Stimulated activated CD4-positive, alpha-beta T cell treated with anti-CD3 and anti-CD28 coated beads, Interleukin-1b, Interleukin-23, amount 100 ng/mL, for 1 hour (primary cell): ENCODE results near the gene KBTBD12.

ENCODE experiments used
- DNase-seq, 2 donors: peaks; one replicate each; pipeline ENCODE4 v3.0.0-alpha.2; 2020; ENCODE audit warnings: low read depth in 2 of 2

Gene KBTBD12

DNA sequence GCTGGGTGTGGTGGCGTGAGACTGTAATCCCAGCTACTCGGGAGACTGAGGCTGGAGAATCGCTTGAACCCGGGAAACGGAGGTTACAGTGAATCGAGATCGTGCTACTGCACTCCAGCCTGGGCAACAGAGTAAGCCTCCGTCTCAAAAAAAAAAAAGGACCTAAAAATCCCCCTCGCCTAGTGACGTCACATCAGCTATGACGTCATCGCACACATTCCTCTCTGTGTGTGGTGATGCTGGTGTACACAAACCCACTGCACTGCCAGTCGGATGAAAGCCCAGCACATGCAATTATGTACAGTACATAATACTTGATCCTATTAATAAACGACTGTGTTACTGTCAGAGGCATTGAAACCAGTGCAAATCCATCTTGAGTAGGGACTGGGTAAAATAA, 97.0 kb downstream of the KBTBD12 start:
- no peak for DNase-seq

DNA sequence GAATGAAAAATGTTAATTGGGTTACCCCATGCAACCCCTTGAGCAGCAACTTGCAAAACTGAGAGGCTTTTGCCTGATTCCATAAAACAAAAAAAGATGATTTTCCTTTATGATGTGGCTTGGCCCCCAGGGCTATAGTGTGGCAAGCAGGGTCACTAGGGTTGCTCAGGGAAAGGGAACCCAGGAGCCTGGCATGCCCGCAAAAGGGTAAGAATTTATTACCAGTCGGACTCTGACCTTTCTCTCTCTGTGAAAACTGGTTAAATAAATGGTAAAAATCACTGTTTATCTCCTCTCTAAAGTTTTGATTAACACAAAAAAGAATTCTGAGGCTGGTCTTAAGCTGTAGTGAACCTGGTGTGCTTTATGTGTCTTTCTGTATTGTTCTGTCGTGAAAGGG, 99.5 kb downstream of the KBTBD12 start:
- DNase-seq = no peak

DNA sequence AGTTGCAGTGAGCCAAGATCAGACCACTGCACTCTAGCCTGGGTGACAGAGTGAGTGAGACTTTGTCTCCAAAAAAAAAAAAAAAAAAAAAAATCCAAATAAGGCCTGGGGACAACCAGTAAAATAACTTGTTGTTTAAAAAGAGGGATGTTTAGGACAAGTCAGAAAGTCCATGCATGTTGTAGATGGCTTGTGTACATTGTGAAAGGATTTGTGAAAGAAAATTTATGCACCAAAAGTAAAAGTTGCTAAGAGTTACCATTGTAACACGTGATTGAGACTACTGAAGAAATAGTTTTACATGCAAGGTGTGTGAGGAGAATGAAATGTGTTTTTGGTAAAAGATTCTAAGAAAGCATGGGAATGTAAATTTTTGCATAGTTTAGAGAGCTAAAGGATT, 101.5 kb downstream of the KBTBD12 start:
- DNase-seq = no peak

DNA sequence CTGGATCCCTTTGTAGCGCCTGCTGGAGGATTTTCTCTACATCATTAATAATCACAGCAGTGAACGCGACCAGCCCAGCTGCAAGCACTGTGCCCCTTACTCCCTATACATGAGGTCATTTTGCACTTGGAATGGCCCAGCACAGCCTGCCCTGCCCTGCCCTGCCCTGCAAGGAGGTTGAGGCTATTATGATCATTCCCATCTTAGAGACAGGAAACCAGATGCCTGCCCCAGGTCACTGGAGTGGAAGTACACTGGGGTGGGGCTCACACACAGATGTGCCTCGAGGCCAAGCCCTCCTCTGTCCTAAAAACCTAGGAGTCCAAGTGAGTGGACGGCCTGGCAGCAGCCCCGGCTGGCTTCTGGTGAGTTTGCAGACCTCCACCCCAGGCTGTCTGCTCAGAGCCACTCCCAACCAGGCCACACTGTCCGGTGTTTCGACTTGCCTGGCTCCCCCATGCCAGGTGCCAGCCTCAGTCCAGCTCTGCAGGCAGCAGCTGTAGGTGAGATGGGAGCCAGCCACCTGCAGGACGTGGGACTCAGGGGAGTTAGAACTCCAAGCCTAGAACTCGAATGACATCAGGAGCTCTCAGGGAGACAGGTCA, 106.8 kb downstream of the KBTBD12 start:
- DNase-seq = no peak

DNA sequence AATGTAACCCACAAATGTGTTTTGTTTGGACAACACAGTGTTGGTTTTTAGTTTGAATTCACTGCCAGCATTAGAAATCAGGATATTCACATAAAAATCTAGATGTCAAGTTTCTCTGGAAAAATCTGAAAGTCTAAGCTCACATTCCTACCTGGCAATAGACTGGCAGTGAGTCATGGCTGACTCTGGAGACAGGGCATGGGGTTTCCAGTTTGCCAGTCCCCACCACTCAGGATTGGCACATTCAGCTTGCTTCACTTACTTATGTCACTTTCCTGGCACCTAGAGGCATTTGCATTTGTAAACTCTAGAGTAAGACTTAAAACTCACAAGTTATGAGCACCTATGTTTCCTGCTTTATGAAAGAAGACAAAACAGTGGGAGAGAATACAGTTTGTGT, 118.1 kb downstream of the KBTBD12 start:
- no peak for DNase-seq

DNA sequence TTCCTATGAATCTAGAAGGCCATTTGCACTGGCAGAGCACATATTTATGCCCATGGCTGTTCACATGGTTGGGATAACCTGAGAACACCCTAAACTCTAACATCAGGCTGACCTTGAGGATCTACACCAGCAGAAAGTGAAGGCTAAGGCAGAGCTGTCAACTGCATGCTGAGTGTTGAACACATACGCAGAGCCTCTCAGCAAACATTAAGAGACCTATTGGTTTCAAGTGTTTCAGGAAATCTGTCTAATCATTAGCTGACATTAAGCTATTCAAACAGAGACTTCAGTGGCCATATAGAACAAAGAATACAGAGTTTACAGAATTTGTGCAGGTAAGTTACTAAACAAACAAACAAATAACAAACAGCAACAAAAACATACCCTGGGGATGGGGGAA, 121.1 kb downstream of the KBTBD12 start:
- DNase-seq = no peak
